K562 (cell line): ENCODE data around the gene CARD10. TPM values are rescaled to one million over a fixed set of nuclear protein-coding genes. Genes with fewer than 3 reads are reported as not detected.

Experiments
- ATF3 ChIP-seq, 2 experiments: fragments of 450-650 bp in 1 of 2; sonication (generic) in 1 of 2; formaldehyde crosslinking in 1 of 2; IDR thresholded peaks in 1 of 2; conservative IDR thresholded peaks in 1 of 2; 2 replicates each; pipeline versions ENCODE4 v1.6.1 to v1.8.1; 2016 to 2023; ENCODE audit warnings: mild to moderate bottlenecking in 2 of 2, moderate library complexity in 2 of 2, inconsistent platforms in 1 of 2, missing genetic modification reagents in 1 of 2
- CSDE1 ChIP-seq, 2 experiments: fragments of 450-650 bp; IDR thresholded peaks; 2 replicates each; pipeline ENCODE4 v1.6.1; 2016; ENCODE audit warnings: mild to moderate bottlenecking in 1 of 2
- CXXC5 ChIP-seq: fragments of 250-450 bp; sonication (Bioruptor Pico); IDR thresholded peaks from 2 replicates; pipeline ENCODE4 v1.8.0; 2022; ENCODE audit warnings: inconsistent platforms, mild to moderate bottlenecking, moderate library complexity
- IRF2 ChIP-seq: sonication (generic); formaldehyde crosslinking; IDR thresholded peaks from 2 replicates; pipeline ENCODE4 v1.8.1; 2022; ENCODE audit warnings: mild to moderate bottlenecking, missing genetic modification reagents
- MTA2 ChIP-seq: fragments of 450-650 bp; IDR thresholded peaks from 2 replicates; pipeline ENCODE4 v1.6.1; 2016; ENCODE audit warnings: low read depth
- NFIC ChIP-seq: fragments of 450-650 bp; IDR thresholded peaks from 2 replicates; pipeline ENCODE4 v1.6.1; 2017; ENCODE audit warnings: mild to moderate bottlenecking, inconsistent platforms
- POLR2G ChIP-seq: fragments of 200-400 bp; formaldehyde crosslinking; IDR thresholded peaks from 2 replicates; pipeline ENCODE4 v1.6.1; 2017; ENCODE audit warnings: low read depth, mild to moderate bottlenecking, antibody characterized with exemption, low read length, moderate library complexity
- PREB ChIP-seq: sonication (generic); formaldehyde crosslinking; IDR thresholded peaks from 2 replicates; pipeline ENCODE4 v1.8.1; 2023; ENCODE audit warnings: mild to moderate bottlenecking, missing genetic modification reagents
- PTBP1 ChIP-seq: fragments of 200-400 bp; formaldehyde crosslinking; IDR thresholded peaks from 2 replicates; pipeline ENCODE4 v1.6.1; 2017; ENCODE audit warnings: low read depth, low read length
- RBFOX2 ChIP-seq: fragments of 200-400 bp; formaldehyde crosslinking; IDR thresholded peaks from 2 replicates; pipeline ENCODE4 v1.6.1; 2017; ENCODE audit warnings: low read depth, mild to moderate bottlenecking, low read length, moderate library complexity
- RFX1 ChIP-seq: fragments of 450-650 bp; IDR thresholded peaks from 2 replicates; pipeline ENCODE4 v1.6.1; 2016; ENCODE audit warnings: mild to moderate bottlenecking, moderate library complexity
- TEAD2 ChIP-seq: fragments of 450-650 bp; IDR thresholded peaks from 2 replicates; pipeline ENCODE4 v1.6.1; 2016; ENCODE audit warnings: missing genetic modification characterization, control low read depth, missing compliant biosample characterization
- ZBTB43 ChIP-seq: sonication (generic); formaldehyde crosslinking; IDR thresholded peaks from 2 replicates; pipeline ENCODE4 v1.8.0; 2023; ENCODE audit warnings: mild to moderate bottlenecking, missing genetic modification reagents
- ZKSCAN8 ChIP-seq: fragments of 200-800 bp; sonication (Bioruptor generic); IDR thresholded peaks from 2 replicates; pipeline ENCODE4 v1.6.1; 2016; ENCODE audit warnings: missing genetic modification characterization, missing compliant biosample characterization
- ZNF23 ChIP-seq: fragments of 250-450 bp; sonication (Bioruptor Pico); IDR thresholded peaks from 2 replicates; pipeline ENCODE4 v1.4.0; 2020; ENCODE audit warnings: mild to moderate bottlenecking
- ZNF282 ChIP-seq: sonication (generic); formaldehyde crosslinking; IDR thresholded peaks from 2 replicates; pipeline ENCODE4 v1.8.1; 2023; ENCODE audit warnings: missing genetic modification reagents
- ZNF589 ChIP-seq: fragments of 200-800 bp; sonication (Bioruptor generic); IDR thresholded peaks from 2 replicates; pipeline ENCODE4 v1.6.1; 2016; ENCODE audit warnings: low read depth, missing genetic modification characterization, missing compliant biosample characterization
- polyA plus RNA-seq, 8 experiments: library from polyadenylated mRNA; depleted of rRNA in 4 of 8; stranded (reverse) in 5 of 8; unstranded in 3 of 8; fragments of >200 nt; fragmentation: Nextera tagmentation in 2 of 8; fragmentation: Illumina TruSeq in 1 of 8; extraction: Ambion mirVana in 2 of 8; extraction: Trizol in 1 of 8; gene quantifications; 2 replicates each; pipeline versions ENCODE4 v1.2.1 to v1.2.3, GENCODE V29; 2011 to 2014; ENCODE audit warnings: inconsistent platforms in 1 of 8, missing spikeins in 1 of 8
- total RNA-seq, 7 experiments: library from RNA; depleted of rRNA in 6 of 7; stranded (reverse); fragments of >200 nt in 6 of 7; fragmentation: Illumina TruSeq in 2 of 7; extraction: Trizol in 2 of 7; gene quantifications; 2 replicates each; pipeline versions ENCODE4 v1.2.1 to v1.2.3, GENCODE V29; 2011 to 2021; ENCODE audit warnings: low replicate concordance in 1 of 7
- TF ChIP-seq, protein P1 (sequence below): sonication (generic); formaldehyde crosslinking; IDR thresholded peaks from 2 replicates; pipeline ENCODE4 v1.8.1; 2023; ENCODE audit warnings: mild to moderate bottlenecking, missing genetic modification reagents
- TF ChIP-seq, protein P2 (sequence below): fragments of 250-450 bp; sonication (Bioruptor Pico); IDR thresholded peaks from 2 replicates; pipeline ENCODE4 v1.8.0; 2022; ENCODE audit warnings: moderate library complexity, mild to moderate bottlenecking, inconsistent platforms
- TF ChIP-seq, protein P3 (sequence below), 3 experiments: fragments of 200-800 bp in 1 of 3; sonication (Bioruptor generic) in 1 of 3; sonication (generic) in 1 of 3; formaldehyde crosslinking in 1 of 3; IDR thresholded peaks; 2 replicates each; pipeline versions ENCODE4 v1.6.1 to v1.8.0; 2016 to 2022; ENCODE audit warnings: mild to moderate bottlenecking in 2 of 3, missing compliant biosample characterization in 2 of 3, missing genetic modification characterization in 2 of 3, missing genetic modification reagents in 1 of 3

CARD10 gene
- total and polyA plus RNA-seq, 9 of the 15 experiments (the other 6 are each of a cell fraction or from before 2014, with no cell fraction given) = 0.13 to 5.8 (median 1.6) TPM

DNA sequence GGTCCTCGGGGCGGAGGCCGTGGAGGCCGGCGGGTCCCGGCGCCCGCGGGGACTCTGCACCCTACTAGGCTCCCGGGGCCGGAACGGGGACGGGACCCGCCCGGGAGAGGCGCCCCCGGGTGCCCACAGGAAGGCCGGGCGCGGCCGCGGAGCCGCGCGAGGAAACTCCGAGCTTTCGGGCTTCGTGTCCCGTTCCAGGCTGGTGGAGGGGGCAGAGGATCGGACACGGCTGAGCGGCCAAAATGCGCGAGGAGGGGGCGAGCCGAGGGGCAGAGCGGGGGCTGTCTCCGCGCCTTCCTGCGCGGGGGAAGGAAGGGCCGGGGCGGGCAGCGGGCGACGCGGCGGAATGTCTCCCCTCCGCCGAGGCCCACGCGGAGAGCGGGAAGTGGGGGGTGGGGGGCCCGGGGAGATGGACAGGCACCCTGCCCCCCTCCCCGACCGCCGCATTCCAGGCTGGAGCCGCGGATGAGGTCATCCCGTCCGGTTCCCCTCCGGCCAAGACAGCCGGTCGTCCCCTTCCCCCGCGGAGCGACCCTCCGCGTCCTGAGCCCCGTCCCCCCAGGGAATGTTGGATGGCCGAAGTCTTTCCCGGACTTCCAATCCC, 41.5 kb upstream of the CARD10 start (continued):
- TF ChIP-seq, protein P1, sequence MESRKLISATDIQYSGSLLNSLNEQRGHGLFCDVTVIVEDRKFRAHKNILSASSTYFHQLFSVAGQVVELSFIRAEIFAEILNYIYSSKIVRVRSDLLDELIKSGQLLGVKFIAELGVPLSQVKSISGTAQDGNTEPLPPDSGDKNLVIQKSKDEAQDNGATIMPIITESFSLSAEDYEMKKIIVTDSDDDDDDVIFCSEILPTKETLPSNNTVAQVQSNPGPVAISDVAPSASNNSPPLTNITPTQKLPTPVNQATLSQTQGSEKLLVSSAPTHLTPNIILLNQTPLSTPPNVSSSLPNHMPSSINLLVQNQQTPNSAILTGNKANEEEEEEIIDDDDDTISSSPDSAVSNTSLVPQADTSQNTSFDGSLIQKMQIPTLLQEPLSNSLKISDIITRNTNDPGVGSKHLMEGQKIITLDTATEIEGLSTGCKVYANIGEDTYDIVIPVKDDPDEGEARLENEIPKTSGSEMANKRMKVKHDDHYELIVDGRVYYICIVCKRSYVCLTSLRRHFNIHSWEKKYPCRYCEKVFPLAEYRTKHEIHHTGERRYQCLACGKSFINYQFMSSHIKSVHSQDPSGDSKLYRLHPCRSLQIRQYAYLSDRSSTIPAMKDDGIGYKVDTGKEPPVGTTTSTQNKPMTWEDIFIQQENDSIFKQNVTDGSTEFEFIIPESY = no peak
- TF ChIP-seq ATF3 (IDR thresholded peaks at IDR 0.05) = peak; percentile 73
- no peak for TF ChIP-seq ATF3 (CRISPR knock-in tag; conservative IDR thresholded peaks at IDR 0.05)
- TF ChIP-seq CSDE1 (IDR thresholded peaks at IDR 0.05) = no peak
- no peak for TF ChIP-seq PTBP1
- TF ChIP-seq POLR2G = peak; percentile 22
- TF ChIP-seq ZNF282 (CRISPR knock-in tag) = no peak
- no peak for TF ChIP-seq IRF2 (CRISPR knock-in tag)
- TF ChIP-seq RFX1 = no peak
- no peak for TF ChIP-seq PREB (CRISPR knock-in tag)
- no peak for TF ChIP-seq ZNF23 (CRISPR knock-in tag)
- TF ChIP-seq CXXC5 (CRISPR knock-in tag) = no peak; the same call in 1 of the 2 replicates
- no peak for TF ChIP-seq NFIC
- TF ChIP-seq RBFOX2 = peak; percentile 65
- TF ChIP-seq TEAD2 = peak; percentile 38; the same call in 1 of the 2 replicates
- TF ChIP-seq, protein P2, sequence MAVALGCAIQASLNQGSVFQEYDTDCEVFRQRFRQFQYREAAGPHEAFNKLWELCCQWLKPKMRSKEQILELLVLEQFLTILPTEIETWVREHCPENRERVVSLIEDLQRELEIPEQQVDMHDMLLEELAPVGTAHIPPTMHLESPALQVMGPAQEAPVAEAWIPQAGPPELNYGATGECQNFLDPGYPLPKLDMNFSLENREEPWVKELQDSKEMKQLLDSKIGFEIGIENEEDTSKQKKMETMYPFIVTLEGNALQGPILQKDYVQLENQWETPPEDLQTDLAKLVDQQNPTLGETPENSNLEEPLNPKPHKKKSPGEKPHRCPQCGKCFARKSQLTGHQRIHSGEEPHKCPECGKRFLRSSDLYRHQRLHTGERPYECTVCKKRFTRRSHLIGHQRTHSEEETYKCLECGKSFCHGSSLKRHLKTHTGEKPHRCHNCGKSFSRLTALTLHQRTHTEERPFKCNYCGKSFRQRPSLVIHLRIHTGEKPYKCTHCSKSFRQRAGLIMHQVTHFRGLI = no peak
- no peak for TF ChIP-seq MTA2
- no peak for TF ChIP-seq ZKSCAN8 (CRISPR knock-in tag)
- TF ChIP-seq, protein P3, sequence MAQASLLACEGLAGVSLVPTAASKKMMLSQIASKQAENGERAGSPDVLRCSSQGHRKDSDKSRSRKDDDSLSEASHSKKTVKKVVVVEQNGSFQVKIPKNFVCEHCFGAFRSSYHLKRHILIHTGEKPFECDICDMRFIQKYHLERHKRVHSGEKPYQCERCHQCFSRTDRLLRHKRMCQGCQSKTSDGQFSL (CRISPR knock-in tag; IDR thresholded peaks at IDR 0.05) = no peak
- TF ChIP-seq, protein P3 (tag; IDR thresholded peaks at IDR 0.05) = peak in 1 of 2 experiments; percentile 16; a peak in 1 of 4 replicates
- no peak for TF ChIP-seq ZNF589 (CRISPR knock-in tag)
- no peak for TF ChIP-seq ZBTB43
